Activated CD8-positive, alpha-beta T cell treated with anti-CD3 and anti-CD28 coated beads for 36 hours (primary cell): ENCODE measurements around the gene SLC22A17. TPM values are rescaled to one million over a fixed set of nuclear protein-coding genes. Genes with fewer than 3 reads are reported as not detected.

Experiments used
- ATAC-seq: fragments of 200-7000 bp; cut with Tn5 transposase; one replicate; pipeline ENCODE4 v1.10.0; 2021; ENCODE audit warnings: mild to moderate bottlenecking, moderate library complexity
- CTCF ChIA-PET: fragments of 350-600 bp; sonication (Branson Sonifier 250); formaldehyde crosslinking; loops from one replicate; lab custom pipeline; 2021; ENCODE audit warnings: antibody characterized with exemption; lab: Charles Lee
- POLR2A ChIA-PET: fragments of 350-600 bp; sonication (Branson Sonifier 250); formaldehyde crosslinking; loops from one replicate; lab custom pipeline; 2021; ENCODE audit warnings: antibody characterized with exemption; lab: Charles Lee
- DNase-seq: peaks from one replicate; pipeline ENCODE4 v3.0.0-alpha.2; 2020
- H3K27ac Mint-ChIP-seq: one replicate; pipeline ENCODE4 v1.8.0; 2021; ENCODE audit warnings: mild to moderate bottlenecking, mixed read lengths
- H3K27me3 Mint-ChIP-seq: one replicate; pipeline ENCODE4 v1.8.0; 2021; ENCODE audit warnings: mixed read lengths
- H3K36me3 Mint-ChIP-seq: one replicate; pipeline ENCODE4 v1.8.0; 2021; ENCODE audit warnings: low read depth, mixed read lengths
- H3K4me1 Mint-ChIP-seq: one replicate; pipeline ENCODE4 v1.8.0; 2021; ENCODE audit warnings: low read depth, mixed read lengths
- H3K4me3 Mint-ChIP-seq: one replicate; pipeline ENCODE4 v1.8.0; 2021; ENCODE audit warnings: mild to moderate bottlenecking, moderate library complexity, mixed read lengths
- H3K9me3 Mint-ChIP-seq: one replicate; pipeline ENCODE4 v1.8.0; 2021; ENCODE audit warnings: mixed read lengths
- CTCF ChIP-seq: fragments of 200-600 bp; IDR thresholded peaks from one replicate; pipeline ENCODE4 v1.8.0; 2022; ENCODE audit warnings: antibody characterized with exemption, mild to moderate bottlenecking
- intact Hi-C: fragments of 100-400 bp; cut with micrococcal nuclease; formaldehyde crosslinking; loops from one replicate; pipeline ENCODE4 v1.10.0; 2022
- total RNA-seq, 2 experiments: library from RNA; stranded (reverse); gene quantifications; one replicate each; pipeline ENCODE4 v1.2.3, GENCODE V29; 2021

The SLC22A17 gene
- total RNA-seq, 2 experiments from 2014 or later, result 2.3 TPM

GRCh38 chr14:23382276-23382675 is 29.6 kb upstream of the SLC22A17 start:
- intact Hi-C loops, result loop anchor here (10.0 kb wide), 1 partner anchor 117 kb away; no protein-coding TSS in a partner anchor
- H3K36me3 Mint-ChIP-seq, result no peaks in the 10 kb centered on the region
- ATAC-seq, result no peak

GRCh38 chr14:23381871-23382270 is 29.2 kb upstream of the SLC22A17 start:
- CTCF ChIA-PET, result interaction anchor here (0.7 to 4.5 kb wide), 6 partner anchors 12 to 118 kb away, joined by 3 to 86 read pairs (median 16); no protein-coding TSS in a partner anchor
- intact Hi-C loops, result loop anchor here (2.0 to 10.0 kb wide), 2 partner anchors 53 to 117 kb away; no protein-coding TSS in a partner anchor

More at GRCh38 chr14:23382276-23382675, 29.6 kb upstream of the SLC22A17 start:
- no peaks in the 10 kb centered on the region for H3K4me1 Mint-ChIP-seq
- no peak overlapping the region for H3K4me3 Mint-ChIP-seq
- ChIA-PET CTCF (interaction anchor here (1.3 to 4.5 kb wide), 6 partner anchors 13 to 157 kb away, joined by 3 to 86 read pairs (median 4); no protein-coding TSS in a partner anchor), POLR2A (no interaction called here)
- no peak for DNase-seq
- no peak for TF ChIP-seq CTCF
- H3K9me3 Mint-ChIP-seq, result no peaks in the 10 kb centered on the region
- H3K27ac Mint-ChIP-seq, result no peak overlapping the region
- no peaks in the 10 kb centered on the region for H3K27me3 Mint-ChIP-seq

GRCh38 chr14:23380976-23381375 is 28.3 kb upstream of the SLC22A17 start:
- no peaks in the 10 kb centered on the region for H3K9me3 Mint-ChIP-seq
- H3K4me1 Mint-ChIP-seq, result no peaks in the 10 kb centered on the region
- no peak for TF ChIP-seq CTCF
- ATAC-seq (no peak), DNase-seq (no peak)
- no peak overlapping the region for H3K27ac Mint-ChIP-seq
- ChIA-PET POLR2A (interaction anchor here (2.5 kb wide), 1 partner anchor 54 kb away, joined by 11 read pairs; no protein-coding TSS in a partner anchor), CTCF (interaction anchor here (0.8 to 4.5 kb wide), 28 partner anchors 11 to 394 kb away, joined by 3 to 86 read pairs (median 6); partner anchors contain the start of genes HOMEZ, PABPN1, PPP1R3E and SLC22A17)
- H3K4me3 Mint-ChIP-seq, result no peak overlapping the region
- H3K36me3 Mint-ChIP-seq, result no peaks in the 10 kb centered on the region
- intact Hi-C loops, result loop anchor here (2.0 to 10.0 kb wide), 2 partner anchors 52 to 116 kb away; no protein-coding TSS in a partner anchor
- no peaks in the 10 kb centered on the region for H3K27me3 Mint-ChIP-seq

More at GRCh38 chr14:23381871-23382270, 29.2 kb upstream of the SLC22A17 start:
- DNase-seq (no peak), ATAC-seq (no peak)
- no peak for TF ChIP-seq CTCF
- H3K4me3 Mint-ChIP-seq, result no peak overlapping the region
- POLR2A ChIA-PET, result no interaction called here
- no peaks in the 10 kb centered on the region for H3K9me3 Mint-ChIP-seq
- no peaks in the 10 kb centered on the region for H3K4me1 Mint-ChIP-seq
- H3K27me3 Mint-ChIP-seq, result no peaks in the 10 kb centered on the region
- no peaks in the 10 kb centered on the region for H3K36me3 Mint-ChIP-seq
- no peak overlapping the region for H3K27ac Mint-ChIP-seq

- Mint-ChIP-seq H3K4me3 (no peak overlapping the region), H3K36me3 (no peaks in the 10 kb centered on the region), H3K27me3 (no peaks in the 10 kb centered on the region), H3K9me3 (no peaks in the 10 kb centered on the region), H3K27ac (no peak overlapping the region), H3K4me1 (no peaks in the 10 kb centered on the region)
- peak; percentile 8 for TF ChIP-seq CTCF
- ChIA-PET CTCF (interaction anchor here (0.8 to 4.5 kb wide), 48 partner anchors 8 to 394 kb away, joined by 3 to 86 read pairs (median 5); partner anchors contain the start of genes AP1G2, HOMEZ, PABPN1 and PPP1R3E), POLR2A (interaction anchor here (1.3 to 2.5 kb wide), 2 partner anchors 34 to 54 kb away, joined by 3 to 11 read pairs; no protein-coding TSS in a partner anchor)
- peak; percentile 13 for ATAC-seq
- intact Hi-C loops, result loop anchor here (2.0 to 10.0 kb wide), 2 partner anchors 52 to 116 kb away; no protein-coding TSS in a partner anchor
- DNase-seq, result no peak
Measured at GRCh38 chr14:23380197-23380914, 27.7 kb upstream of the SLC22A17 start.
